Adipocyte (in vitro differentiated cells): Measurements from ENCODE around the gene CHKB.

Experiments used
- DNase-seq: peaks from one replicate; pipeline ENCODE4 v3.0.0-alpha.2; 2015; ENCODE audit warnings: low read depth
- H3K27me3 ChIP-seq: replicated peaks from 2 replicates; pipeline ENCODE4 v1.7.0; 2013; ENCODE audit warnings: mild to moderate bottlenecking, low read length, moderate library complexity; ENCODE audit not compliant: control insufficient read depth, insufficient read depth
- H3K36me3 ChIP-seq: 2 replicates; pipeline ENCODE4 v1.7.0; 2013; ENCODE audit warnings: low read length, mild to moderate bottlenecking, moderate library complexity; ENCODE audit not compliant: control insufficient read depth, insufficient read depth, severe bottlenecking
- H3K4me1 ChIP-seq: 2 replicates; pipeline ENCODE4 v1.7.0; 2013; ENCODE audit warnings: mild to moderate bottlenecking, low read length, moderate library complexity; ENCODE audit not compliant: control insufficient read depth, insufficient read depth
- H3K4me3 ChIP-seq: 2 replicates; pipeline ENCODE4 v1.7.0; 2013; ENCODE audit warnings: mild to moderate bottlenecking, low read length, moderate library complexity
- H3K9ac ChIP-seq: 2 replicates; pipeline ENCODE4 v1.7.0; 2013; ENCODE audit warnings: mild to moderate bottlenecking, low read length, moderate library complexity
- H3K9me3 ChIP-seq: 2 replicates; pipeline ENCODE4 v1.7.0; 2013; ENCODE audit warnings: mild to moderate bottlenecking, low read length, moderate library complexity; ENCODE audit not compliant: control insufficient read depth

Gene CHKB

GRCh38 chr22:50550395-50550794, 32.3 kb downstream of the CHKB start:
- peaks cover 28% of the 10 kb centered on the region for H3K27me3 ChIP-seq
- no peaks in the 10 kb centered on the region for H3K36me3 ChIP-seq
- H3K4me3 ChIP-seq: no peak overlapping the region
- H3K9me3 ChIP-seq: no peaks in the 10 kb centered on the region
- H3K9ac ChIP-seq: no peak overlapping the region
- DNase-seq: no peak
- H3K4me1 ChIP-seq: peaks cover 8% of the 10 kb centered on the region

- Histone ChIP-seq H3K9me3 (no peaks in the 10 kb centered on the region), H3K36me3 (no peaks in the 10 kb centered on the region), H3K27me3 (peaks cover 28% of the 10 kb centered on the region), H3K9ac (no peak overlapping the region), H3K4me3 (no peak overlapping the region), H3K4me1 (peaks cover 11% of the 10 kb centered on the region)
- DNase-seq: no peak
Measured at GRCh38 chr22:50548921-50549790, 33.5 kb downstream of the CHKB start.

DNA sequence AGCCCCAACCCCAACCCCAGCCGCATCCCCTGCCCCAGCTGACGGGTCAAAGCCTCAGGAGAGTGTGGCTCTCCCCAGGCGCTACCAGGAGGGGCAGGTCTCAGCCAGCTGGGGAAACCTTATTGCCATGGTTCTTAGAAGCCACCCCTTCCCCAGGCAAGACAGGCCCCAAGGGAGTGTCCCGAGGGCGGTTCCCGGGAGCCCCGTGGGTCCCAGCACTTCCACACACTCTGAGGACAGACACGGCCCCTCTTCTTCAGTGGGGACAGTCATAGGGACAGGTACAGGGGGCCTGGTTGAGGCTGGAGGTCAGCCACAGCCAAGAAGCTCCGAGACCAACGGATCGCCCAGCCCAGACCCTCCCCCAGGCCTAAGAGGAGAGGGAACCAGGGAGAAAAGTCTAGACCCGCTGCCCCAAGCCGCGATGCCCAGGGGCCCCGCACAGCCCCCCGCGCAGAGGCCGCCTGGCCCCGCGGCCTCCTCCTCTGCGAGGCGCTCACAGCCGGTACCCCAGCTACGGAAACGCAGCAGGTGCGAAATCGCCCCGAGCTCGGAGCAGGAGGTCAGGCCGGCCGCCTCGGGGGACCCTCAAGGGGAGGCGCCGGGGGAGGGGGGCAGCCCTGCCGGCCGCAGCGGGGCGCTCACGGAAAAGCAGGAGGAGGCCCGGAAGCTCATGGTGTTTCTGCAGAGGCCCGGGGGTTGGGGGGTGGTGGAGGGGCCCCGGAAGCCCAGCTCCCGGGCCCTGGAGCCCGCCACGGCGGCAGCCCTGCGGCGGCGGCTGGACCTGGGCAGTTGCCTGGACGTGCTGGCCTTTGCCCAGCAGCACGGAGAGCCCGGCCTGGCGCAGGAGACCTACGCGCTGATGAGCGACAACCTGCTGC, 34.4 kb downstream of the CHKB start:
- Histone ChIP-seq H3K4me3 (no peak overlapping the region), H3K36me3 (no peaks in the 10 kb centered on the region), H3K9ac (no peak overlapping the region), H3K4me1 (peaks cover 14% of the 10 kb centered on the region), H3K9me3 (no peaks in the 10 kb centered on the region), H3K27me3 (peaks cover 26% of the 10 kb centered on the region)
- no peak for DNase-seq

DNA sequence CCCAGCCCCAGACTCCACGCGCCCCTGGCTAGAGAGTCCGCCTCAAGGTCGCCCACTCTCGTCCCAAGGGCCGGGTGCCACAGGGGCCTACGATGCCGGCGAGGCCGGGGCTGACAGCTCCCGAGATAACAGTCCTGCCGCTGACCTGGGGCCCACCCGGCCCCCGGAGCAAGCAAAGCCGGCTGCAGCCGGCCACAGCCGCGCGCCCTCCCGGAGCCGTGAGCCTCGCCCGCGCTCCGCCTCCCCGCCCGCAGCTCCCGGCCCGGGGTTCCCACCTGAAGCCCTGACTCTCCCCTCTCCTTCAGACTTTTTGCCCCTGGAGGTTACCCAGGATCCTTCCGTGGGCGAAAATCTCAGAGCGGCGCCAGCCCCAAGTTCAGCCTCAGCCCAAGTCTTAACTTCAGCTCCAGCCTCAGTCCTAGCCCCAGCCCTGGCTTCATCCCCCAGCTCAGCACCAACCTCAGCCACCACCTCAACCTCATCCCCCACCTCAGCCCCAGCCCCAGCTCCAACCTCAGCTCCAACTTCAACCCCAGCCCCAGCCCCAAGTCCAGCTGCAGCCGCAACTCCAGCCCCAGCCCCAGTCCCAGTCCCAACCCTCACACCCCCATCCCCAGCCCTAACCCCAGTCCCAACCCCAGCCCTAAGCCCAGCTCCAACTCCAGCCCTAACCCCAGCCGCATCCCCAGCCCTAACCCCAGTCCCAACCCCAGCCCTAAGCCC, 35.2 kb downstream of the CHKB start:
- Histone ChIP-seq H3K9me3 (no peaks in the 10 kb centered on the region), H3K4me3 (peak overlapping the region; percentile 17), H3K36me3 (no peaks in the 10 kb centered on the region), H3K27me3 (peaks cover 24% of the 10 kb centered on the region), H3K4me1 (peaks cover 17% of the 10 kb centered on the region), H3K9ac (peak overlapping the region; percentile 10)
- DNase-seq: no peak

DNA sequence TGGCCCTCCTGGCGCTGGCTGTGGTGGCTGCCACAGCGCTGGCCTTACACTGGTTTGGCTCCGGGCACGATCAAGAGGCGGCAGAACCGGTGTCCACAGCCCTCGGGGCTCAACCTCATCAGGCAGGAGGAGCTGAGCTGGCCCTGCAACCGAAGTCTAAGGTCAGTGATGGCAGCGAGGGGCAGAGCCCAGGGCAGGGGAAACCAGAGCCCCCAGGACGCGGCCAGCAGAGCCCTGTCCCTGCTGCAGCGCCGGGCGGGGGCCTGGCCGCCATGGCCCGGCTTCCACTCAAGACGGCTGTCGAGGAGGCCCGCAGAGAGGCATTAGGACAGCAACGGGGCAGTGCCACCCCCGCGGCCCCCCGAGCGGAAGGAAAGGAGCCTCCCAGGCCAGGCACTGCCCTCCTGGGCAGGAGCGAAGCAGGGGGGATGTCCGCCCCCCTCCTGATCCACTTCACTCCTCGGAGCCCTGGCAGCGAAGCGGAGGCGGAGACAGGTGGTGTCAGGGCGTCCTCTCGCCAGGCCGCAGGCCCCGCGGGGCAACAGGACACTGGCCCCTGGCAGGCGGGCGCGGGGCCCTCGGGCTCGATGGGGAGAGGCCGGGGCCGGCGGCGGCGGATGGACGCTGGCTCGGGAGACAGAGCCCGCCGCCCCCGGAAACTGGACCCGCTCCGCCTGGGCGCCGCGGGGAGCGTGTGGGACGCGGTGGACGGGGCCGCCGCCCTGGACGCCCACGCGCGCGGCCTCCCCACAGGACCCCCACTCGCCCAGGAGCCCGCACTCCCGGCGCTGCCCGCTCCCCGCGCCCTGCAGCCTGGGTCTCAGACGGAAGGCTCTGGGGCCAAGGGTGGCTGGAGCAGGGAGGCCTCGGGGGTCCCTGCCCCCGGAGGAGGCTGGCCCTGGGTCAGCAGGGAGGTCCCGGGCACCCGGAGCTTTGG, 36.1 kb downstream of the CHKB start:
- Histone ChIP-seq H3K9ac (peak overlapping the region; percentile 64), H3K36me3 (no peaks in the 10 kb centered on the region)

DNA sequence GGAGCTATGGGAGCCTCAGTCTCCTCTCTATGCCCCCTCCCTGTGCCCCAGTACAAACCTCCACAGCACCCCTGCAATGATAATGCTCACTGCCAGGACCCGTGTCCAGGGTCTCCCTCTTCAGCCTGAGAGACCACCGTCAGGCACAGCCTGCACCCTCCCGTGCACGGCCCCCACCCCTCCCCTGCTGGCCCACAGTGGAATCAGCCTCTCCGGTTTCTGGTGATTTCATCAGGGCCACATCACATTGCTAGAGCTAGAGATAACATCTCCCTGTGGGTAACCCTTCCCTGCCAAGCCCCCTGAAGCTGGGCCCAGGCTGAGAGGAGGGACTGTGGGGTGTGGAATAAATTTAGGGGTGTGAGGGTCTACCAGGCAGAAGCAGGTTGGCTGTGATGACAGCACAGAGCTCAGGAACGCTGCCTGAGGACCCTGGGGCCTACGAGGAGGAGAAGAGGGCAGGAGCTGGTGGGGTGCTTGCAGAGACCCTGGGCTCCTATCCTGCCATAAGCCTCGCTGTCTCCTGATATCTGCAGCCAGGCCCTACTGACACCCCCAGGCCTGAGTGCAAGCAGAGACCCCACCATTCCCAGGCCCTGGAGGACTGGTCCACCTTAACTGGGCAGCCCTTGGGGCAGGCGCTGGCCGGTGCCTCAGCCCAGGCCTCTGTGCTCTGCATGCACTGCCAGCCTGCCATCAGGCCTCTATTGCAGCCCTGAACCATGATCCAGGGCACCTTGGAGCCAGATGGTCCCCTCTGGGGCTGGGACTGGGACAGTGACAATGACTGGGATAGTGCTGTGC, 36.9 kb downstream of the CHKB start, which contains the start of gene KLHDC7B:
Gene KLHDC7B (plus strand): TSS at position 378 of the 804 bp plus-strand sequence. CDS start 345 bp downstream, at position 723.
- no peaks in the 10 kb centered on the region for H3K9me3 ChIP-seq
- peak; percentile 85 for DNase-seq
- H3K9ac ChIP-seq: peak within 1 kb of the TSS; percentile 78
- H3K27me3 ChIP-seq: peaks cover 16% of the 10 kb centered on the region
- no peak within 1 kb of the TSS for H3K4me3 ChIP-seq
- peaks cover 33% of the 10 kb centered on the region for H3K4me1 ChIP-seq
- no peaks in the 10 kb centered on the region for H3K36me3 ChIP-seq

More for the DNA sequence above, 36.1 kb downstream of the CHKB start:
- DNase-seq: no peak
- Histone ChIP-seq H3K4me3 (peak overlapping the region; percentile 17), H3K27me3 (peaks cover 20% of the 10 kb centered on the region), H3K9me3 (no peaks in the 10 kb centered on the region), H3K4me1 (peaks cover 25% of the 10 kb centered on the region)

- peak overlapping the region; percentile 67 for H3K4me3 ChIP-seq
- H3K4me1 ChIP-seq: peaks cover 43% of the 10 kb centered on the region
- no peaks in the 10 kb centered on the region for H3K36me3 ChIP-seq
- peaks cover 11% of the 10 kb centered on the region for H3K27me3 ChIP-seq
- H3K9ac ChIP-seq: peak overlapping the region; percentile 78
- no peak for DNase-seq
- no peaks in the 10 kb centered on the region for H3K9me3 ChIP-seq
Measured at GRCh38 chr22:50544746-50545253, 37.8 kb downstream of the CHKB start.

DNA sequence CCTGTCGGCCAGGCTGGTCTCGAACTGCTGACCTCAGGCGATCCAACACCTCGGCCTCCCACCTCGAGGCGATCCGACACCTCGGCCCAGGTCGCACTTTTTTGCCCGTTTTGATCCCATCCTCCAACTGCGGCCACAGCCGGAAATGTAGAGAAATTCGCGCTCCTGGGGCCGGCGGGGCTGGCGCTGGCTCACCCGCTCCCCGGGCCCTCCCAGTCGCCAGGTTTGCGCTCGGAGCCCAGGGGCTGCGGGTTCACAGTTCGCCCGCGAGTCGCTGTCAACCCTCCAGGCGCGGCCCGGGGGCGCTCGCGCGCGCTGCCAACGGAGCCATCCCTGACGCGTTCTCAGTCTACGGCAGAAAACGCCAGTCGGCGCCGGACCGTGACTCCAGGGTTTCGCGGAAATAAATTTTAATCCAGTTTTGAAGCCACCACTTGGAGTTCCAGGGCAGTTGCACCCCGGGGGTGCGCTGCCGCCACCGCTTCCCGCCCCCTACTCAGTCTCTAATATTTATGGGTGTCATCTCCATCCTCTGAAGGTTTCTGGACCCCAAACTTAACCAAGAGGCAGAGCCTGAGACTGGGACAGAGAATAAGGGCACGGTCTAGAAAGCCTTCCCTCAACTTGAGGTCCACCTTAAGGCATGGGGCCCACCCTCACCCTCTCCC, 38.4 kb downstream of the CHKB start:
- Histone ChIP-seq H3K36me3 (no peaks in the 10 kb centered on the region), H3K4me3 (peak overlapping the region; percentile 67), H3K9me3 (no peaks in the 10 kb centered on the region), H3K27me3 (peaks cover 10% of the 10 kb centered on the region), H3K9ac (peak overlapping the region; percentile 78), H3K4me1 (peaks cover 47% of the 10 kb centered on the region)
- peak; percentile 46 for DNase-seq

DNA sequence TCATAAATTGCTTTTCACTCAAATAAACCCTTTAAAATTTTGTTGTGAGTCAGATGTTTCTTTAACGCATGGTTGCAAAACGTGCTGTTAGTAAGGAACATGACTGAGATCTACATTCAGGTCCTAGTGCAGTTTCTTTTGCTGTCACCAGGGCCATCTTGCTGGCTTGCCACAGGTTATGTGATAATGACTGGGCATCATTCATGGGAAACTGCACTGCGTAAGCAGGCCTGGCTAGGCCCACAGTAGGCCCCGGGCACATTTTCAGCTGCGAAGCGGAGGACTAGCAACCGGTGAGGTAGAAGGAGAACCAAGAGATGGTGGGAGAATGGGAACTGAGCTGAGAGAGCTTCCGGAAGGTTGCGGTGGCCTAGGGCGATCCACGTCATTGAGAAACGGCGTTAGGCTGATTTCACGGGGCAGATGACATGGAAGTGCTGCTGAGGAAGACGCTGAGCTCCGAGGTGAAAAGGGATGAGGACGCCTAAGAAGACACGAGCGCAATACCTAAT, 40.2 kb downstream of the CHKB start:
- H3K4me3 ChIP-seq: no peak overlapping the region
- peaks cover 61% of the 10 kb centered on the region for H3K4me1 ChIP-seq
- no peaks in the 10 kb centered on the region for H3K36me3 ChIP-seq
- H3K9me3 ChIP-seq: no peaks in the 10 kb centered on the region
- peaks cover 9% of the 10 kb centered on the region for H3K27me3 ChIP-seq
- H3K9ac ChIP-seq: no peak overlapping the region
- no peak for DNase-seq
